HG03045 (cell line): Measurements from ENCODE around the gene CDC27.
"Not testable (repeated sequence)": the region's sequence is repeated elsewhere in the genome, so short reads cannot be mapped to it uniquely, and the experiment has no call there.

ENCODE experiments used
- ATAC-seq: cut with Tn5 transposase; IDR thresholded peaks from one replicate; pipeline ENCODE4 v1.9.1; 2021; ENCODE audit warnings: mild to moderate bottlenecking, moderate library complexity; ENCODE audit not compliant: unreplicated experiment

The CDC27 gene, protein sequence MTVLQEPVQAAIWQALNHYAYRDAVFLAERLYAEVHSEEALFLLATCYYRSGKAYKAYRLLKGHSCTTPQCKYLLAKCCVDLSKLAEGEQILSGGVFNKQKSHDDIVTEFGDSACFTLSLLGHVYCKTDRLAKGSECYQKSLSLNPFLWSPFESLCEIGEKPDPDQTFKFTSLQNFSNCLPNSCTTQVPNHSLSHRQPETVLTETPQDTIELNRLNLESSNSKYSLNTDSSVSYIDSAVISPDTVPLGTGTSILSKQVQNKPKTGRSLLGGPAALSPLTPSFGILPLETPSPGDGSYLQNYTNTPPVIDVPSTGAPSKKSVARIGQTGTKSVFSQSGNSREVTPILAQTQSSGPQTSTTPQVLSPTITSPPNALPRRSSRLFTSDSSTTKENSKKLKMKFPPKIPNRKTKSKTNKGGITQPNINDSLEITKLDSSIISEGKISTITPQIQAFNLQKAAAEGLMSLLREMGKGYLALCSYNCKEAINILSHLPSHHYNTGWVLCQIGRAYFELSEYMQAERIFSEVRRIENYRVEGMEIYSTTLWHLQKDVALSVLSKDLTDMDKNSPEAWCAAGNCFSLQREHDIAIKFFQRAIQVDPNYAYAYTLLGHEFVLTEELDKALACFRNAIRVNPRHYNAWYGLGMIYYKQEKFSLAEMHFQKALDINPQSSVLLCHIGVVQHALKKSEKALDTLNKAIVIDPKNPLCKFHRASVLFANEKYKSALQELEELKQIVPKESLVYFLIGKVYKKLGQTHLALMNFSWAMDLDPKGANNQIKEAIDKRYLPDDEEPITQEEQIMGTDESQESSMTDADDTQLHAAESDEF

GRCh38 chr17:47188876-47189731 lies at the start of gene CDC27:
TSS of gene CDC27 (minus strand) at chr17:47189295. CDS start at chr17:47189172, 123 bp downstream.
- ATAC-seq, result peak; percentile 95

- ATAC-seq, result no peak
Measured at GRCh38 chr17:47238321-47239010, 49.4 kb upstream of the CDC27 start.

DNA sequence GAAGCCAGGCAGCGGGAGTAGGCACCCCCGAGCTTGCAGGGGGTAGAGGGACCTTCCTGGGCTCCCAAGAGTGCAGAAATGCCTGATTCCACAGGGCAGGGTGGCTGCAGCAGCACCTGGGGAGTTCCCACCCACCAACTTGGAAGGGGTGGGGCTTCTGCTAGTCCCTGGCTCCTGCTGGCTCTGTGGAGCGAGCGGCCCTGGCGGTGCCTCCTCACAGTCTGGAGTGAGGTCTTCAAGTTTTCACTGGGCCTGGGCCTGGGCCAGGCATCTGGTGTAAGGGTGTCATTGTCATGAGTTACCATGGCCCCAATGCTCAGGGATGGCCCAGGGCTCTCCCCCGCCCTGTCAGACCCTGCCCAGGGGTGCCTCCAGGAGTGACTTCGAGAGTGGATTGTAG lies 48.7 kb upstream of the CDC27 start:
- ATAC-seq, result no peak

DNA sequence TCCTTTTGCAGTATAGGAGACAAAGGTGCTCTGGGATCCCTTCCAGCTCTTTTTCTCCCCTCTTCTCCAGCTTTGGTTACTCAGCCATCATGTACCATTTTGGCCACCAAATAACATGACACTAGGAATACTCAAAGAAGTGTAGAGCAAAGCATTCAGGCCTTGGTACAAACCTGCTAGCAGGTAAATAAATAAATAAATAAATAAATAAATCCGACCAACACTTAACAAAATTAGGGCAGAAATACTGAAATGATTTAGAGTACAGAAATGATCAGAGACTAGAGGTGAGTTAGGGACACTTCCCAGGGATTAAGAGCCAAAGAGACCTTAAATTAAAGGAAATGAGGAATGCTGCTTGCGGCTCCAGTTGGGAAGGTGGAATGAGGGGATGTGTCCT lies 46.8 kb upstream of the CDC27 start:
- no peak for ATAC-seq

- no peak for ATAC-seq
Measured at GRCh38 chr17:47235506-47235905, 46.4 kb upstream of the CDC27 start.

DNA sequence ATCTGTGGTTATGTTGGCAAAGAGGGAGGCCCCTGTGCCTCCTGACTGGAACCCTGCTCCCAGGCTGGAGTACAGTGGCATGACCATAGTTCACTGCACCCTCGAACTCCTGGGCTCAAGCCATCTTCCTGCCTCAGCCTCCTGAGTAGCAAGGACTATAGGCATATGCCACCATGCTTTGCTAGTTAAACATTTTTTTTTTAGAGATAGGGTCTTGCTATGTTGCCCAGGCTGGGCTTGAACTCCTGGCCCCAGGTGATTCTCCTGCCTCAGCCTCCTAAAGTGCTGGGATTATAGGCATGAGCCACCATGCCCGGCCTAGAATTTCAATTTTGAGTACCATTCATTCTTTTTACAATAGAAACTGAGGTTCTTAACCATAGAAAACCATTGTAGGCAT lies 43.4 kb upstream of the CDC27 start:
- no peak for ATAC-seq

DNA sequence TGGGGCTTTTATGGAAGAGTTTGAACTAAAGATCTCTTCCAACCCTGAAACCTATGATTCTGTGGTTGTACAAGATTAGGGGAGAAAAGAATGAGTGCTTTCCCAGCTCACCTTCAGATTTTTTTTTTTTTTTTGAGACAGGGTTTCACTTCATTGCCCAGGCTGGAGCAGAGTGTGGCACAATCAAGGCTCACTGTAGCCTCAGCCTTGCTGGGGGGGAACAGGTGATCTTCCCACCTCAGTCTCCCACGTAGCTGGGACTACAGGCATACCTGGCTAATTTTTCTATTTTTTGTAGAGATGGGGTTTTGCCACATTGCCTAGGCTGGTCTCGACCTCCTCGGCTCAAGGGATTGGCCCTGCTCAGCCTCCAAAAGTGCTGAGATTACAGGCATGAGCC lies 42.8 kb upstream of the CDC27 start:
- ATAC-seq, result no peak

DNA sequence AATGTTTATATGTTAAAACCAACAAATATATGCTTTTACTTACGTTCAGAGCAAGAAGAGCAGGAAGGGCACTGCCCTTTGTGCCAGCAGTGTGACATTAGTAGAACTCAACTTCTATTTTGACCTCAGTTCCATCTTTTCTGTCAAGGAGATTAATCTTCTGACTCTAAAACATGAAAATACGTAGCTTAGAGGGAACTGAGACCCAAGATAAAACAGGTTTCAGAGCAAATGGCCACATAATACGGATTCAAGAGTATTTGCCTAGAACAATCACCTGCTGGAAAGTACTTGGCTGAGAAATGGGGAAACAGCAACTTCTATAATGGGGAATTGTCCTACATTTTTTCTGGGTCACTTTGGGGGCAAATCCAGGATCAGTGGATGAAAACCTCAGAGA lies 42.2 kb upstream of the CDC27 start:
- ATAC-seq, result no peak

DNA sequence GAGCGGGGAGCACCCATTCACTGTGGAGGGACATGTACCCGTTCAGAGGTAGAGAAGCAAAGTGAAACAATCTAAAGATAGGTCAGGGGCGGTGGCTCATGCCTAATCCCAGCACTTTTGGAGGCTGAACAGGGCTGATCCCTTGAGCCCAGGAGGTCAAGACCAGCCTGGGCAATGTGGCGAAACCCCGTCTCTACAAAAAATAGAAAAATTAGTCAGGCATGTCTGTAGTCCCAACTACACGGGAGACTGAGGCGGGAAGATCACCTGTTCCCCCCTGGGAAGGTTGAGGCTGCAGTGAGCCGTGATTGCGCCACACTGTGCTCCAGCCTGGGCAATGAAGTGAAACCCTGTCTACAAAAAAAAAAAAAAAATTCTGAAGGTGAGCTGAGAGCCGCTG lies 41.8 kb upstream of the CDC27 start:
- no peak for ATAC-seq

- ATAC-seq, result peak; percentile 60
Measured at GRCh38 chr17:47229535-47230443, 40.7 kb upstream of the CDC27 start.

GRCh38 chr17:47227862-47228261 lies 38.8 kb upstream of the CDC27 start:
- ATAC-seq, result no peak

- ATAC-seq, result no peak
Measured at GRCh38 chr17:47225911-47226688, 37.0 kb upstream of the CDC27 start.

GRCh38 chr17:47225436-47225858 lies 36.4 kb upstream of the CDC27 start:
- no peak for ATAC-seq

- no peak for ATAC-seq
Measured at GRCh38 chr17:47224966-47225365, 35.9 kb upstream of the CDC27 start.

- ATAC-seq, result not testable (repeated sequence)
Measured at GRCh38 chr17:47224077-47224476, 35.0 kb upstream of the CDC27 start.

GRCh38 chr17:47223460-47223859 lies 34.4 kb upstream of the CDC27 start:
- no peak for ATAC-seq

DNA sequence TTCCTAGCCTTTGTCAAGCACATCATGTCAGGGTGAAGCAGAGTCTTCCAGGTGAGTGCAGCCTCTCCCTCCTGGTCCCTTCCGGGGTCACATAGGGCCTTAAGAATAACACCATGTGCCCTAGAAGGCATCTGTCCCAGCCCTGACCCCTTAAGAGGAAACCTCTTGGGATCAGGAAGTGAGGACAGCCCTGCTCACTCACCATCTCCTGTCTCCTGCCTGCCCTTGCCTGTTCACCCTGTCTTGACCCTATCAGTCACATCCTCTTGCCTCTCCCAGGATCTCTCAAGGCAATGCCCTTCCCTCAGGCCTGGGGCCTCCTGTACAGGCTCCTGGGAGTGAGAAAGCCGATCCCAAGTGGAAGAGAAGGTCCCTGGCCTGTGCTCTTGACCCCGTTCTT lies 33.9 kb upstream of the CDC27 start:
- no peak for ATAC-seq

GRCh38 chr17:47222047-47222446 lies 33.0 kb upstream of the CDC27 start:
- ATAC-seq, result no peak

DNA sequence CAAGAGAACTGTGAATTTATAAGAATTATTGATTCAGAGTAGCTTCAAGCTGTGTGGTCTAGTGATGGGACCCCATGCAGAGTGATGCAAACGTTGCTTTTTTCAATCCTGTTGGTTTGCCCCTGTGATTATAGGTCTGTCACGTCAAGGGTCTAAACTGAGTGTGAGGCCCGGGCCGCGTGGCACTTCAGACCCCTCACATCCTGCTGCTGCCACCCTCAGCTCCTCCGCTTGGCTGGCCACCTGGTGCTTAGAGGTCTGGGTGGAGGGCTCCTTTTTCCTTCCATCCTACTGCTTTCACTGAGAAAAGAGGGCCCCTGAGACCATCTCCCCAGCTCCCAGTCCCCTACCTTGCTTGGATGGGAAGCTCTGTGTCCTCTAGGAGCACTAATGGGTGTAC lies 32.1 kb upstream of the CDC27 start:
- no peak for ATAC-seq
